Caki2 (cell line): ENCODE measurements around the gene GSPT1. TPM values are rescaled to one million over a fixed set of nuclear protein-coding genes. Genes with fewer than 3 reads are reported as not detected.

Experiments used
- DNase-seq: peaks from one replicate; pipeline ENCODE4 v3.0.0-alpha.2; 2015; ENCODE audit warnings: low read depth
- in situ Hi-C: cut with HindIII; loops from 2 replicates; pipeline ENCODE4 v1.10.0; 2016; ENCODE audit warnings: low sequenced_read_pairs, low pct_unique_long_range_greater_than_20kb, mixed read lengths
- total RNA-seq: library from RNA; depleted of rRNA; stranded (reverse); fragments of >200 nt; shearing (Covaris generic); gene quantifications from 2 replicates; pipeline ENCODE4 v1.2.3, GENCODE V29; 2014; ENCODE audit warnings: low replicate concordance

The GSPT1 gene
- total RNA-seq, 1 experiment from 2014 or later, result 19.2 TPM

- no peak for DNase-seq
- in situ Hi-C loops, result loop anchor here (10.0 kb wide), 1 partner anchor 90 kb away; no protein-coding TSS in a partner anchor
Measured at GRCh38 chr16:11915114-11915643, 577 bp downstream of the GSPT1 start.

GRCh38 chr16:11914210-11915113 is 1.3 kb downstream of the GSPT1 start:
- in situ Hi-C loops, result loop anchor here (10.0 kb wide), 1 partner anchor 90 kb away; no protein-coding TSS in a partner anchor
- DNase-seq, result peak; percentile 35

GRCh38 chr16:11913425-11914079 is 2.2 kb downstream of the GSPT1 start:
- in situ Hi-C loops, result loop anchor here (10.0 kb wide), 1 partner anchor 91 kb away; no protein-coding TSS in a partner anchor
- DNase-seq, result peak; percentile 38

GRCh38 chr16:11909653-11910545 is 5.9 kb downstream of the GSPT1 start:
- DNase-seq, result no peak
- in situ Hi-C loops, result loop anchor here (10.0 kb wide), 1 partner anchor 95 kb away; no protein-coding TSS in a partner anchor

GRCh38 chr16:11907160-11907970 is 8.4 kb downstream of the GSPT1 start:
- in situ Hi-C loops, result no loop called here
- DNase-seq, result no peak

- no peak for DNase-seq
- in situ Hi-C loops, result no loop called here
Measured at GRCh38 chr16:11903906-11904305, 11.8 kb downstream of the GSPT1 start.

GRCh38 chr16:11901091-11901490 is 14.7 kb downstream of the GSPT1 start:
- no peak for DNase-seq
- in situ Hi-C loops, result no loop called here

GRCh38 chr16:11896486-11897176 is 19.1 kb downstream of the GSPT1 start:
- in situ Hi-C loops, result no loop called here
- DNase-seq, result no peak

GRCh38 chr16:11893571-11893970 is 22.2 kb downstream of the GSPT1 start:
- in situ Hi-C loops, result no loop called here
- DNase-seq, result no peak

GRCh38 chr16:11892761-11893160 is 23.0 kb downstream of the GSPT1 start:
- in situ Hi-C loops, result no loop called here
- DNase-seq, result no peak

GRCh38 chr16:11890231-11890965 is 25.4 kb downstream of the GSPT1 start:
- in situ Hi-C loops, result no loop called here
- DNase-seq, result no peak

- no peak for DNase-seq
- in situ Hi-C loops, result no loop called here
Measured at GRCh38 chr16:11886881-11887280, 28.9 kb downstream of the GSPT1 start.

- in situ Hi-C loops, result no loop called here
Measured at GRCh38 chr16:11884035-11884434, 31.7 kb downstream of the GSPT1 start.

GRCh38 chr16:11880007-11880406 is 35.7 kb downstream of the GSPT1 start:
- in situ Hi-C loops, result no loop called here
- no peak for DNase-seq

More at GRCh38 chr16:11884035-11884434, 31.7 kb downstream of the GSPT1 start:
- DNase-seq, result no peak

- in situ Hi-C loops, result no loop called here
- no peak for DNase-seq
Measured at GRCh38 chr16:11877374-11877773, 38.4 kb downstream of the GSPT1 start.

GRCh38 chr16:11876306-11876705 is 39.5 kb downstream of the GSPT1 start:
- no peak for DNase-seq
- in situ Hi-C loops, result no loop called here
